ENCODE data around the gene SULT4A1. TPM values are rescaled to one million over a fixed set of nuclear protein-coding genes. Genes with fewer than 3 reads are reported as not detected.

SULT4A1 gene
- total RNA-seq, 3 donors from 2014 or later = not detected

DNA sequence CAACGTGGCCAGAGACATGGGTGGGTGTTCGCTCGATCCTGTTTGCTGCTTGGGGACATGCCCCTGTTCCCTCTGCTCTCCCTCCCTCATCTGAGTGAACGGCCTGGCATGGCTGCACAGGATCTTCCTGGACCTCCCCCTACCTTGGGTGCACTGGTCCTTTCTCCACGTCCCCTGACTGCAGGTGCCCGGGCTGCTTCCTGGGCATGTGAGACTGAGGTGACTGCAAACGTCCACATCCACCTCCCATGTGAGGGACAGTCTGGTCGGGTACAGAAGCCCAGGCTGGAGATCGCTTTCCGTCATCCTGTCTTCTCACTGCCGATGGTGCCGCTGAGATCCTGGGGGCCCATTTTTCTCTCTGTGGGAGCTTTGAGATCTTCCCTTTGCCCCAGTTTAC, 11.8 kb downstream of the SULT4A1 start:
- peaks cover 2% of the 10 kb centered on the region for H3K9me3 Mint-ChIP-seq
- no peaks in the 10 kb centered on the region for H3K36me3 Mint-ChIP-seq (ENCODE audit: insufficient read depth)
- H3K4me1 Mint-ChIP-seq (ENCODE audit: low read depth) = no peaks in the 10 kb centered on the region
- H3K4me3 Mint-ChIP-seq = no peak overlapping the region
- peaks cover 35% of the 10 kb centered on the region for H3K27me3 Mint-ChIP-seq (ENCODE audit: low read depth)
- no peak for ATAC-seq
- DNase-seq = no peak

DNA sequence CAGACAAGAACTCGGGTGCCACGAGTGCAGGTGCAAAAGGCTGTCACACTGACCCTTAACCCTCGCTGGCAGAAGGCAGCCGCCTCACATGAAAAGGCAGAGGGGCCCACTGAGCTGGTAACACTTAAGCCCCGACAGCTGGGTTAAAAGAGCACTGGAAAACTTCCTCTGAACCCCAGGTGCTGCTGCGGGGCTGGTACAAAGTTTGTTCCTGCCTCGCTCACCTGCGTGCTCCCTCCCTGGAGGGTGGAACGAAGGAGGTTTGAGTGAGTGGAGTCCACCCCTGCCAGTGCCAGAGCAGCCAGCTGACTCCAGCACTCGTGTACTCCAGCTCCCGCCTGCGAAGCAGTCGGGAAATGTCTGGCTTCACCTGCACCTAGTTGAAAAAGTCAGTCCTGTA, 12.6 kb downstream of the SULT4A1 start:
- no peaks in the 10 kb centered on the region for H3K9me3 Mint-ChIP-seq
- peaks cover 33% of the 10 kb centered on the region for H3K27me3 Mint-ChIP-seq (ENCODE audit: low read depth)
- no peaks in the 10 kb centered on the region for H3K36me3 Mint-ChIP-seq (ENCODE audit: insufficient read depth)
- H3K4me3 Mint-ChIP-seq = no peak overlapping the region
- H3K4me1 Mint-ChIP-seq (ENCODE audit: low read depth) = no peaks in the 10 kb centered on the region
- ATAC-seq (no peak), DNase-seq (no peak)

DNA sequence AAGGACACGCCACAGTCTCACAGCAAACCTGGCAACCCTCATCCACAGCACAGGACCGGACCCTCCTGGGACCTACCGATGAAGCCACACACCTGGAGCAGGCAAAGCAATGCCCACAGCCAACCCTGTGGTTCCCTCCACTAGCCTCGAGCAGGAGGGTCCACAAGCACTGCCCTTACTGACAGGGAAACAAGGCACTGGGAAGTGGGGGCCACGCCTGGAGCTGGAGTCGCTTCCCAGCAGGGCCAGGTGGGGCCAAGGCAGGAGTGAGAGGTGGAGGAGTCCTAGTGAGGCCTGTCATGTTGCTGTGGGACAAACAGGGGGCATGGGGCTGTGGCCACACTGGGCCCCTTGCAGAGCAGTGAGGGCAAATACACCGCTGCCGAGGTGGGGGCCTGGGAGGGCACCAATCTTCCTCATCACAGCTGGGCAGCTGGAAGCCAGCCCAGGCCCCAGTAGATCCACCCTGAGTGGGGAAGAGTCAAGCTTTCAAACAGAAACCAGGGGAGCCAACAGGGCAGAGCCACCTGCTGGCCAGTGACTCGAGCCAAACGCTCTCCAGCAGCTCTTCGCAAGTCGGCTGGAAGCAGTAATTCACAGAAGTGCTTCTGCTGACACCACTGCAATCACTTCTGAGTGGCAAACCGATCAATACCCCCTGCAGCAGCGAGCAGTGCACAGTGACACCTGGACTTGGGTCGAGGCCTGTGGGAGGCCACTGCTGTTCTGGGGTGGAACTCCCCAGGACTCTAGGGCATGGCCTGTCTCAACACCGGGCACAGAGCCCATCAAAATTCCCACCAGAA, 13.7 kb downstream of the SULT4A1 start:
- ATAC-seq = no peak
- Mint-ChIP-seq H3K27me3 (ENCODE audit: low read depth) (peaks cover 25% of the 10 kb centered on the region), H3K4me3 (no peak overlapping the region), H3K36me3 (ENCODE audit: insufficient read depth) (no peaks in the 10 kb centered on the region), H3K4me1 (ENCODE audit: low read depth) (no peaks in the 10 kb centered on the region), H3K9me3 (no peaks in the 10 kb centered on the region)
- no peak for DNase-seq

DNA sequence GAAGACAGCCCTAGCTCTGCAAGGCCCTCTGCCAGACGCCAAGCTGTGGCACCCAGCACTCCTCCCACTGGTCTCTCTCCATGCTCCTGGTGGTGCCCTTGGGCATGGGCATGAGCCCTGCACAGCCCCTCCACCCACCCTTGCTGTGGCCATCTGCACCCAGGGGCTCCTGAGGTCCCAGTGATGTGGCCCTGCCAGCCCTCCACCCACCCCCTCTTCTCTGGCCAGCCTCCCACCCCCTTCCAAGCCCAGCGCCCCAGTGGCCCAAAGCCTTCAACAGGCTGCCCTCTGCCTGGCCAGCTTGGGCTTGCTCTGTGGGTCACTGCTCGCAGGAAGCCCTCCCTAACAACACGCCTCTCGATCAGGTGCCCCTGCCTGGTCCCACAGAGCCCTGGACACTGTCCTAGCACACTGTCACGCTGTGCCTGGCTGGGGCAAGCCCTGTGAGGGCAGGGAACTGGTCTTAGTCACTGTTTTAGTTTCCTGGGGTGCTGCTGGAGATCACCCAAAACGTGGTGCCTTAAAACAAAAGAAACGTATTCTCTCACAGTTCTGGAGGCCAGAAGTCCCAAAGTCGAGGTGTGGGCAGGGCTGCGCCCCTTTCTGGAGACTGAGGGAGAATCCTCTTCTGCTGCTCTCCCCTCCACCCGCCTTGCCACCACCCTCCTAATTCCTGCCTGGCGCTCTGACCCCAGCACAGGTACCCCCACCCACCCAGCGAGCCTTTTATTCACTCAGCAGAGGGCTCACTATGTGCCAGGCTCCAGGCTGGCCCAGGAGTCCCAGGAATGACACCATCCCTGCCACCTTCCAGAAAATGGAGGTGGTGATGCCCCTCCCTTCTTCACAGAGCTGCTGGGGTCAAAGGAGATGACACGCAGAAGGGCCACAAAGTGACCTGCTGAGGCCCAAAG, 14.7 kb downstream of the SULT4A1 start:
- Mint-ChIP-seq H3K27me3 (ENCODE audit: low read depth) (peaks cover 22% of the 10 kb centered on the region), H3K4me3 (no peak overlapping the region), H3K4me1 (ENCODE audit: low read depth) (no peaks in the 10 kb centered on the region), H3K36me3 (ENCODE audit: insufficient read depth) (no peaks in the 10 kb centered on the region), H3K9me3 (no peaks in the 10 kb centered on the region)
- no peak for DNase-seq
- ATAC-seq = no peak

DNA sequence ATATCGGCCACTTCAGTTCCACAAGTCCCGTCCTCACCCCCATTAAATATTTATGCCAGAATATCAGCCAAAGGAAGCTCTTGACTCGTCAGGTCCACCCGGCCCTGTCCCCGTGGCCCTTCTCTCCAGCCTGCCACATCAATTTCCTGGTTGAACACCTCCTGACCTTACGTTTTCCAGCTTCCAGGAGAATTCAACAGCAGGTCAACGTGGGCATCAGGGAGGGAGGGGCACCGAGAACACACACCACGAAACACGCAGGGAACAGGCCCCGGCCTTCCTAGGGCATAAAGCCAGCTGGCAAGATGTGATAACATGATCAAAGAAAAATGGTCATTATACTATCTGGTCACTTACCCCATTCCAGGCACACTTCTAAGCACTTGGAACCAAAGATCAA, 15.3 kb downstream of the SULT4A1 start:
- Mint-ChIP-seq H3K27me3 (ENCODE audit: low read depth) (peaks cover 21% of the 10 kb centered on the region), H3K9me3 (no peaks in the 10 kb centered on the region), H3K4me1 (ENCODE audit: low read depth) (no peaks in the 10 kb centered on the region), H3K4me3 (no peak overlapping the region), H3K36me3 (ENCODE audit: insufficient read depth) (no peaks in the 10 kb centered on the region)
- DNase-seq (no peak), ATAC-seq (no peak)

DNA sequence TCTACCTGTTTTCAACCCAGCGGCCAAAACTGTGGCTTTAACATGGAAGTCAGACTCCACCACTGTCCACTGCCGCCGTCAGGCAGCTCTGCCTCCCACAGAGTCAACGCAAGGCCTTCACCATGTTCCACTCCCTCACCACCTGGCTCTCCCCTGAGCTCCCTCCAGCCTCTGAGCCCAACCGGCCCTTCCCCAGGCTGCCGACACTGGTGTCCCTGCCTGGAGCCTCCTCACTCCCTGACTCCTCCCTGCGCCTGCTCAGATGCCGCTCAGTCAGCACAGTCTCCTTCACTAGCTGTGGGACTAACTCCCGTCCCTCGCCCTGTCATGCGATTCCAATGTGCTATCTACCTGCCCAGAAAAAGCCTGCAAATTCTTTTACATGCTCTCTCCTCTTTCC, 16.3 kb downstream of the SULT4A1 start:
- Mint-ChIP-seq H3K27me3 (ENCODE audit: low read depth) (peaks cover 14% of the 10 kb centered on the region), H3K4me1 (ENCODE audit: low read depth) (no peaks in the 10 kb centered on the region), H3K9me3 (no peaks in the 10 kb centered on the region), H3K4me3 (no peak overlapping the region), H3K36me3 (ENCODE audit: insufficient read depth) (no peaks in the 10 kb centered on the region)
- DNase-seq = no peak
- ATAC-seq = no peak

DNA sequence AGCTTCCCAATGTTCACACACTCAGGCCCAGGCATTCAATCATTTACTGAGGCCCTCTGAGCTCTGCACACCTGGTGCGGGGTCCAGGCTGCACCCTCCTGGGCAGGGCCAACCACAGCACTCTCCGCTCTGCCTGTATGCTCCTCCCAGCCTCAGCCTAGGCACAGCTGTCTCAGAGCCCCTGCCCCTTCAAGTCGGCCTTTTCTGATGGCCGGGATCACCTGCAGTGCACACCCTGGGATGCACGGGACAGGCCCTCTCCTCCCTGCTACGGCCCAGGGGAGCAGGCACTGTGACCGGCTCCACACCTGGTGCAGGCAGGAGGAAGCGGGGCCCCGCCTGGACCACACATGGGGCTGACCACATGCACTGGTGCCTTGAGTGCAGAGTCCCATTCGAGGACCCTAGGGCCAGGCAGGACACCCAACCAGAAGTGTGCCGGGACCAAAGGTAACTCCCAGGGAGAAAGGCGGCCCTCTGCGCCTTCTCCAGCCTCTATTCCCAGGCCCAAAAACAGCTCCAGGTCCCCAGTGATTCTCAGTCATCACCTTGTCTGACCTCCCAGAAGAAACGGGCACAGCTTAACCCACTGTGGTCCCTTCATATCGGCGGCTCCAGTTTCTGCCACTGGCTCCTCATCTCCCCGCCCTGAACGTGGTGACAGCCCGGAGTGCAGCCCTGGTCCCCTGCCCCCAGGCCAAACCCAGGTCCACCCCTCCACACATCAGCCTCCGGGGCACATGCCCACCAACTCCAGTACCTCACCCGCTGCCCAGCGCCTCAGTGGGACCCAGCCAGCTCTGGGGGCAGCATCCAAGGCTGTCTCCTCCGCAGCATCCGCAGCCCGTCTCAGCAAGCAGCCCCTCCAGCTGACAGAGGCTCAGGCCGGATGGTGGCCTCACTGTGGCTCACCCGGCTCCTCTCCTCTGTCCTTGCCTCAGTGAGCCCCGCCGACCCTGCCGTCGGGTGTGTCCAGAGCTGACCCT, 17.5 kb downstream of the SULT4A1 start:
- H3K4me3 Mint-ChIP-seq = no peak overlapping the region
- DNase-seq (no peak), ATAC-seq (no peak)
- no peaks in the 10 kb centered on the region for H3K4me1 Mint-ChIP-seq (ENCODE audit: low read depth)
- peaks cover 13% of the 10 kb centered on the region for H3K27me3 Mint-ChIP-seq (ENCODE audit: low read depth)
- H3K36me3 Mint-ChIP-seq (ENCODE audit: insufficient read depth) = no peaks in the 10 kb centered on the region
- no peaks in the 10 kb centered on the region for H3K9me3 Mint-ChIP-seq

DNA sequence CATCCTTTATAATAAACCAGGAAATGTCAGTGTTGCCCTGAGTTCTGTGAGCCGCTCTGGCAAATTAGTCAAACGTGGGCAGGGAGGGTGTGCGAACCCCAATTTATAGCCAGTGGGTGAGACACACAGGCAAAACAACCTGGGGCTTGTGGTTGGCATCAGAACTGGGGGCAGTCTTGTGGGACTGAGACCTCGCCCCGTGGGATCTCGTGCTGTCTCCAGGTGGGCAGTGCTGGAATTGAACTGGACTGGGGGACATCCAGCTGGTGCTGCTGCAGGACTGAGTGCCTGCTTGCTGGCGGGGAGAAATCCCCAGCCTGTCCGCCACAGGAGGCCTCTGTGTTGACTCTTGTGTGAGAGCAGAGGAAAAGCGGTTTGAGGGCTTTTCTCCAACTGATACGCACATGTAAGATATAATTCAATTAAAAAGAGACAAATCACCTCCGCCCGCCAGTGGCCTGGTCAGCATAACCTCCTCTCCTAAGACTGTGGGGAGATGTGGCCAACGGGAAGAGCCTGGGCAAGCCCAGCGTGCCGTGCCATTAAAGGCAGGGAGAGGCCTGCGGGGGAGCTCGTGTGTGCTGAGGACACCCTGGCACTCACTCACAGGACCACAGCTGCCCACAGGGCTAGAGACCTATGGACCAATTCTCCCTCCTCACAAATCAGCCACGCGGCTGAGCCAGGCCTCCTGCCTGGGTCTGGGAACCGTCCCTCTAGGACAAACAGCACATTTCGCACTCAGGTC, 18.4 kb downstream of the SULT4A1 start:
- Mint-ChIP-seq H3K4me1 (ENCODE audit: low read depth) (no peaks in the 10 kb centered on the region), H3K4me3 (no peak overlapping the region), H3K36me3 (ENCODE audit: insufficient read depth) (no peaks in the 10 kb centered on the region), H3K9me3 (no peaks in the 10 kb centered on the region), H3K27me3 (ENCODE audit: low read depth) (peaks cover 10% of the 10 kb centered on the region)
- no peak for DNase-seq
- no peak for ATAC-seq

DNA sequence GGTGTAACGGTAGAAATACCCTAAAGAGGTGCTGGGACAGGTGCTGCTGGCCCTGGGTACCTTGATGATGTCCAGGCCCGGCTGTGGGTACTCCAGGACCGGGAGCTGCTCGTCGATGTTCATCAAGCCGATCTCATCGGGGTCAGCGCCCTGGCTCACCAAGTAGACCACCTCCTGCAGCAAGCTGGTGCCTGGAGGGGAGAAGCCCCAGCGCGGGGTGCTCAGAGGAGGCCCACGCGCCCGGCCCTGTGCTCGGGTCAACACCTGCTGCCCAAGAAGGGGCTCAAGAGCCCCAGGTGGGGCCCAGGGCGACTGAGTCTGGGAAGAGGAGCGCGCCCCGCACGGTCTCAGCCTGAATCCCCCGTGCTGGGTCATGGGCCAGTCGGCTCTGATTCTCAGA, 20.6 kb downstream of the SULT4A1 start:
- ATAC-seq (no peak), DNase-seq (no peak)
- H3K27me3 Mint-ChIP-seq (ENCODE audit: low read depth) = peaks cover 3% of the 10 kb centered on the region
- H3K36me3 Mint-ChIP-seq (ENCODE audit: insufficient read depth) = no peaks in the 10 kb centered on the region
- no peaks in the 10 kb centered on the region for H3K9me3 Mint-ChIP-seq
- no peak overlapping the region for H3K4me3 Mint-ChIP-seq
- no peaks in the 10 kb centered on the region for H3K4me1 Mint-ChIP-seq (ENCODE audit: low read depth)

DNA sequence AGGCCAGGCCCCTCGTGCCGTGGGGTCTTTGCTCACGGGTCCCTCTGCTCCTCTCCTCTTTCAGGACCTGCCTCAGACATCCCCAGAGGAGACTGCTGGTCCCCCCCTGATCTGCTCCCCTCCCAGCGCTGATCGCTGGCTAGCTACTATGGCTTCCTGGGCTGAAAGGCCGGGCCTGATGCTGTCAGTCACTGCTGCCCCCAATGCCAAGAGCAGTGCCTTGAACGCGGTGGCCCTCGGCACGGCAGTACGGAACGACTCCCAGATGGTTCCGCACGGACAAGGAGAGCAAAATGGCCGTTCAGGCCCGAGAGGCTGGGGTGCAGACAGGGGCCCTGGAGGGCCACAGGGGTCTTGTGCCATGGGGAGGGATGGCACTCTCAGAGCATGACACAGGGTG, 21.5 kb downstream of the SULT4A1 start:
- no peak for ATAC-seq
- Mint-ChIP-seq H3K4me3 (no peak overlapping the region), H3K4me1 (ENCODE audit: low read depth) (no peaks in the 10 kb centered on the region), H3K36me3 (ENCODE audit: insufficient read depth) (no peaks in the 10 kb centered on the region), H3K27me3 (ENCODE audit: low read depth) (no peaks in the 10 kb centered on the region), H3K9me3 (no peaks in the 10 kb centered on the region)
- no peak for DNase-seq

DNA sequence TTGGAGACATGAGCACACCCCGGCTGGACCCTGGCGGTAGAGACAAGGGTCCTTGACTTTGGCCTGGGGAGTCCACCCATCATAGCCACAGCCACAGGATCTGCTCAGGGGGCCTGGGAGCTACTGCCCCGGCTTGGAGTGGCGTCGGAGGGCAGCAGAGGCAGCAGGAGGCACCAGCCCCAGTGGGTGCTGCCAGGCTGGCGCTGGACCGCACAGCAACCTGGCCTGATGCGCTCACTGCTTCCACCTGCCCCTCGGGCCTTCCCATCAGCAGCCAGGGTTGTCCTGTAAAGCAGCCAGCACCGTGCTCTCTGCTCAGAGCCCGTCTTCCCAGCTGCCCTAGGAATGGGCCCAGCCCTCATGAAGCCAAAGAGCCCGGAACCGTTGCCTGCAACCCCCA, 21.9 kb downstream of the SULT4A1 start:
- DNase-seq = no peak
- H3K9me3 Mint-ChIP-seq = no peaks in the 10 kb centered on the region
- H3K4me1 Mint-ChIP-seq (ENCODE audit: low read depth) = no peaks in the 10 kb centered on the region
- no peak overlapping the region for H3K4me3 Mint-ChIP-seq
- no peak for ATAC-seq
- peaks cover 4% of the 10 kb centered on the region for H3K27me3 Mint-ChIP-seq (ENCODE audit: low read depth)
- no peaks in the 10 kb centered on the region for H3K36me3 Mint-ChIP-seq (ENCODE audit: insufficient read depth)

DNA sequence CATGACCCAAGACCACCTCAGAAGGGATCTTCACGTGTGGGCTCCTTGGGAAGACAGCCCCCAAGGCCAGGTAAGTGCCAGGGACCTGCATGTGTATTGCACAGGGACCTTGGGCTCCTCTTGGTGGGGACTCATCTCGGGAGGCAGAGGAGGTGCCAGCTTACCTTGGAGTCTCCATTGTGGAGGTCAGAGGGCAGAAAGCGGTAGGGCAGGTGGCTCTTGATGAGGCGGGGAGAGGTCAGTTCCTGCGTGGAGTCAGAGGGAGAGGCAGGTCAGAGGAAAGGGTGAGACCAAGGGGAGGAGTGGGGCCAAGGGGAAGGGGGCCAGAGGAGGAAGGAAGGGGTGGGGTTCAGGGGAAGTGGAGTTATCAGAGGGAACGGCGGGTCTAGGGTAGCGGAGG, 22.5 kb downstream of the SULT4A1 start:
- H3K36me3 Mint-ChIP-seq (ENCODE audit: insufficient read depth) = no peaks in the 10 kb centered on the region
- no peaks in the 10 kb centered on the region for H3K9me3 Mint-ChIP-seq
- DNase-seq (no peak), ATAC-seq (no peak)
- H3K27me3 Mint-ChIP-seq (ENCODE audit: low read depth) = peaks cover 9% of the 10 kb centered on the region
- no peak overlapping the region for H3K4me3 Mint-ChIP-seq
- H3K4me1 Mint-ChIP-seq (ENCODE audit: low read depth) = no peaks in the 10 kb centered on the region

DNA sequence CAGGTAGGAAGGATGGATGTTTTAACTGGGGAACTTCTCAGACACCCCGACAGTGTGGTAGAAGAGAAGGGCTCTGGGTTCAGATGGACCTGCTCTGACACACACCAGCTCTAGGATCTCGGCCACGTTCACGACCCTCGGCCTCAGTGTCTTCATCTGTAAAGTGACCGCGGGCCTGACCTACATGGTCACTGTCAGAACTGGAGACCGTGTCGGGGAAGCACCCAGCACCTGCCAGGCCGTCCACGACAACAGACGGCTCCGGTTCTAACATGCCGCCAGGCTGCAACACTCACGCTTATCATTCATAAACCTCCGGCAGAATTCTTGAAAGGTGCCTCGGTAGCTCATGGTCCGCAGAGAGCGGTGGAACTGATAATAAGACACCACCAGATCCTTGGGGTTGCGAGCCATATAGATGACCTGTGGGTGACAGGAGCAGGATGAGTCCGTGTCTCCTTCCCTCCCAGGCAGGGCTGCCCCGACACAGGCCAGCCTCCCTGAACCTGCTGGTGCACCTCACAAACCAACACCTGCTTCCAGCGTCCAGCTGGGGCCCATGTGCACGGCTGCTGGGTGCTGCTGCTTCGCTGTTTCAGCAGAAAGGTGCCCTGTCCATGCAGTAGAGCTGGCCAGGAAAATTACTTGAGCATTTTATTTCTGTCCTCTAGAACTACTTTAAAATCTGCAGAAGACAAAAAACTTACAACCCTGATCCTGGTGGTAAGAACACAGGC, 23.6 kb downstream of the SULT4A1 start:
- no peak overlapping the region for H3K4me3 Mint-ChIP-seq
- H3K4me1 Mint-ChIP-seq (ENCODE audit: low read depth) = no peaks in the 10 kb centered on the region
- no peaks in the 10 kb centered on the region for H3K36me3 Mint-ChIP-seq (ENCODE audit: insufficient read depth)
- peaks cover 9% of the 10 kb centered on the region for H3K27me3 Mint-ChIP-seq (ENCODE audit: low read depth)
- H3K9me3 Mint-ChIP-seq = no peaks in the 10 kb centered on the region
- ATAC-seq = no peak
- DNase-seq = no peak
